ENCODE results near the gene CLASP2.
"Not testable (repeated sequence)": the region's sequence is repeated elsewhere in the genome, so short reads cannot be mapped to it uniquely, and the experiment has no call there.

Gene CLASP2

DNA sequence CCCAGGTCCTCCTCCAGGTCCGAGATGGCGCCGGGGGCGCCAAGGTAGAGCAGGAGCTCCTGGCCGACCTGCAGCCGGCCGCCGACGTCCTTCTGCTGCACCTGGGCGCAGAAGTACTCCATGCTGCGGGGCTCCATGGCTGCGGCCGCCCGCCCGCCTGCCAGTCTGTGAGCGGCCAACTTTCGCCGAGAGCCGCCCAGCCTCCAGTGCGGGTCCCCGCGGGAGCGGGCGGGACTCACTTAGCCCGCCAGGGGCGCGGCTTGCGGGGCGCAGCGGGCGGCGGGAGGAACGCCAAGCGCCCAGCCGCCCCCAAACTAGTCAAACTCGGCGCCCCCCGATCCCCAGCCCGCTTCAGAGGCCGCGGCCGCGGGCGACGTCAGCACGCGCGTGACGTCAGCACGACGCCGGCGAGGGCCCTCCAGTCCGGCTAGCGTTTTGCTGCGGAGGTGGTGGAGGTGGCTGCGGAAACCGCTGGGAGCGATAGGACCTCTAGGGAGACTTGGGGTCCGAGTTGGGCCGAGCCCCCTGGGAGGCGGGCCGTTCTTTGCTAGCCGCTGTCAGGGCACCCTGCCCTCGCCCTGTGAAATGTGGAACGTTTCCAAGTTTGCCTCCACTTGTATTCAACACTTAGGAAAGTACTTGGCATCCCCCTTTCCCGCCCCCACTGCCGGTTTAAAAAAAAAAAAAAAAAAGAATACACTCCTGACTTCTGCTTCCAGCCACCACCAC, at the start of gene CLASP2:
Gene CLASP2 (minus strand): TSS at position 389 of the 729 bp plus-strand sequence. CDS start 252 bp downstream, at position 137.
- peak; percentile 73 to 77 for DNase-seq

DNA sequence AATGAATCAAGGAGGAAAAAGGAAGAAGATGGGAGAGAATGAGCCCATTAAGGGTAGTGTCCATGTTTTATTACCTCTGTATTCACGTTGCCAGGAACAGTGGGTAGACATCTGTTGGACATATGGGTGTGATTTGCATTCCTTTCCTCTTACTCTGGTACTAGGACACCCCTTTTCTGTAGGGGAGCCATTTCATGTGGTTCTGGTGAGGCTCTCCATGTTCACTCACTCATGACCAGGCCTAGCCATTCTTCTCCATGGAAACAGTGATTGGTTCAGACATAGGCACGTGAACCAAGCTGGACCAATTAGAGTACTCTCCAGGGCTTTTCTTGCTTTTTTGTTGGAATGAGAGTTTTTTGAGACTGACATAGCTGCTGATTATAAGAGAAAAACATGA, 40.8 kb upstream of the CLASP2 start:
- no peak for DNase-seq

DNA sequence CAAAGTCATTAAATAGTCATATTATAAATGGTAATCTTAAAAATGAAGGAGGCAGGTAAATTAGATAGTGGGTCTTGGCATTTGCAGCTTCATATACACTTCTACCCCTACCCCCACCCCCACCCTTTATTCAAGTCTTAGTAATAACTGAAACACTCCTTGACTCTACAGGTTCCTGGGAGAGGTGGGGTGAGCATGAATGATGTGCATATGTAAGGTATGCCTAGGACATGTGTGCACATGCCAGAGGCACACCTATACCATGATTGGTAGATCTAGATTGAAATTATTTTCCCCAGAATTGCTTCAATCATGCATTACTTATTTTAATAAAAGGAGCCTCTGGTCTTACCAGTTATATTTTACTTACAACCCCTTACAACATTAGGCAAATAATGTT, 40.2 kb upstream of the CLASP2 start:
- no peak for DNase-seq

DNA sequence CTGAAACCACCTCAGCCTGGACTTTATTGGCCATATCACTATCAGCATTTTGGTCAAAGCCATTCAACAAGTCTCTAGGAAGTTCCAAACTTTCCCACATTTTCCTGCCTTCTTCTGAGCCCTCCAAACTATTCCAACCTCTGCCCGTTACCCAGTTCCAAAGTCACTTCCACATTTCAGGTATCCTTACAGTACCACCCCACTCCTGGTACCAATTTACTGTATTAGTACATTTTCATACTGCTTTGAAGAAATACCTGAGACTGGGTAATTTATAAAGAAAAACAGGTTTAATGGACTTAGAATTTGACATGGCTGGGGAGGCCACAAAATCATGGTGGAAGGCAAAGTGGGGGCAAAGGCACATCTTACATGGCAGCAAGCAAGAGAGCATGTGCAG, 36.3 kb upstream of the CLASP2 start:
- not testable (repeated sequence) for DNase-seq

DNA sequence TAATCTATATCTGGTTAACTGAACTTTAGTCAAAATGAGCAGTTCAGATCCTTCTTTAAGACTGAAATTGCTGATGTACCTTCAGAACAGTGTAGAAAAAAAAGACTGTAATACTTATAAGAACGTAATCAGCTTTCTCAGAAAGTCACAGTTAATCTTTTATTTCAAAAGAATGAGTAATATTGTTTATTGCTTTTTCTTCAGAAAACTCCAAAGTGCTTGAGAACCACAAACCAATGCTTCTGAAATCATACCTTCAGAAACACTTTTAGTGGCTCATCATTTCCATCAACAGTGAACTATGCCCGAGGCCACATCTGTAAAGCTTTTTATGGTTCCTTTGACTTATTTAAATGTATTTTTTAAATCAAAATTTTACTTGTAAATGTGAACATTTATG, 33.3 kb upstream of the CLASP2 start:
- no peak for DNase-seq

DNA sequence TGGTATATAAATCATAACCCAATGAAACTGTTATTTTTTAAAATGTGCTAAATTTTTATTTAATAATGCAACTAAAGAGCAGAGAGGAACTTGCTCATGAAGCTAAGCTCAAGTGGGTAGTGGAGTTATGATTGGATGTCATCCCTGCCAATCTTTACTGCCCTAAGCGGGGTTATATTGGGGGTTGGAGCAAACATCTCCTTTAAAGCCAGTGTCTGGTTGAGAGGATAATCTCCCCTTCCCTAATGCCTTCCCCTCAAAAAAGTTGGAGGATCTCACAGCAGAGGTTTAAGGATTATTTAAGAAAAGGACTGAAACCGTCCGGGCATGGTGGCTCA, 32.1 kb upstream of the CLASP2 start:
- no peak for DNase-seq

DNA sequence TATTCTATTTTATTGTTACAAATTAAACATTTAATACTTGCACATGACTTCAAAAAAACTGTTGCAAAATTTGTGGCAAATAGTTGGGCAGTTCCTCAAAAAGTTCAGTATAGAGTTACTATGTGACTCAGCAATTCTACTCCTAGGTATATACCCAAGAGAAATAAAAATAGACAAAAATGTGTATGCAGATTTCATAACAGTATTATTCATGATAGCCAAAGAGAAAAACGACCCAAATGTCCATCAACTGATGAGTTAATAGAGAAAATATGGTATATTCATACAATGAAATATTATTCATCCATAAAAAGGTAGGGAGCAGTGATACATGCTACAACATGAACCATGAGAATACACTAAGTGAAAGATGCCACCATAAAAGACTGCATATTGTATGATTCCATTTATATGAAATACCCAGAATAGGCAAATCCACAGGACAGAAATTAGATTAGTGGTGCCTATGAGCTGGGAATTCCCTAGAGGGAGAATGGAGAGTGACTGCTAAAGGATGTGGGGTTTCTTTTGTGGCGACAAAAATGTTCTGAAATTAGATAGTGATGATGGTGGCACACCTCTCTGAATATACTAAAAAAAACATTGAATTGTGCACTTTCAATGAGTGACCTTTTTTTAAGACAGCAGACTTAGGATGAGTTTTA, 31.6 kb upstream of the CLASP2 start:
- no peak for DNase-seq

DNA sequence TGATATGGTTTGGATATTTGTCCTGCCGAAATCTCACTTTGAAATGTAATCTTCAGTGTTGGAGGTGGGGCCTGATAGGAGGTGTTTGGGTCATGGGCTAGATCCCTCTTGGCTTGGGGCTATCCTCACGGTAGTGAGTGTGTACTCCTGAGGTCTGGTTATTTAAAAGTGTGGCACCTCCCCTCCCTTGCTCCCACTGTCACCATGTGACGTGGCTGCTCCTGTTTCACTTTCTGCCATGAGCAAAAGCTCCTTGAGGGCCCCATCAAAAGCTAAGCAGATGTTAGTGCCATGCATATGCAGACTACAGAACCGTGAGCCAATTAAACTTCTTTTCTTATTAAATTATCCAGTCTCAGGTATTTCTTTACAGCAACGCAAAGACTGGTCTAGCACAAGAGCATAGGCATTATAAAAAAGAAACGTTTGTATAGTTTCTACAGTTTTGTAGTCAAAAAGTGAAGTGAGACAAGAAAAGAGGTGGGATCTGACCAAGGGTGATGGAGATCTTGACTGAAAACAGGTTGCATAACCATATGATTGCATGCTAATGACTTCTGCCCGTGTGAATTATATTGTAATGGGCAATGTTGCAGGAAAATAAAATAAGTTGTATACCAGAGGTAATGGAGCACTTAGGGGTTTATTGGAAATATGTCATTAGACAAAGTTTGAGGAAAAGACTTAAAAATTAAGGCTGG, 28.5 kb upstream of the CLASP2 start:
- no peak for DNase-seq

DNA sequence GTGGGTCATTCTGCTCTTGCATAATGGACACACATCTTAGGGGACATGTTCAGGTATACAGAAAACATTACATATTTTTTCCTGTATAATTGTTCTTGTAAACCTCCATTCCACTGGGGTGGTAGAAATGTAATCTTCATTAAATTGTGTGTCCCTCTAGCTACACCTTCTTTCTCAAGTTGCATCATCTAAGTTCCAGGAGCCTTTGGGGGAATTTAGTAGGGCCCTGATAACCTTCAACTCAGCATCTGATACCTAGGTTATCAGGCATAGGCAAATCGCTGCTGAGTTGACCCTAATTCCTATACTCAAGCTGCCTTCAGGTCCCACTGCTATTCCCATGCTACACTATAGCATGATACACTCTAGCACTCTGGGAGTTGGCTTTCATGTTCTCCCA, 19.1 kb upstream of the CLASP2 start:
- no peak for DNase-seq

DNA sequence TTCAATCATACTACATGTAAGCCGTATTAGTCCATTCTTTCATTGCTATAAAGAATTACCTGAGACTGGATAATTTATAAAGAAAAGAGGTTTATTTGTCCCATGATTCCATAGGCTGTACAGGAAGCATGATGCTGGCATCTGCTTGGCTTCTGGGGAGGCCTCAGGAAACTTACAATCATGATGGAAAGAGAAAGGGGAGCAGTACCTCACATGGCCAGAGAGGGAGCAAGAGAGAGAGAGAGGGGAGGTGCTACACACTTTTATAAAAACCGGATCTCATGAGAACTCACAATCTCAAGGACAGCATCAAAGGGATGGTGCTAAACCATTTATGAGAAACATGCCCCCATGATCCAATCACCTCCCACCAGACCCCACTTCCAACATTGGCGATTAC, 14.3 kb upstream of the CLASP2 start:
- DNase-seq, result no peak

DNA sequence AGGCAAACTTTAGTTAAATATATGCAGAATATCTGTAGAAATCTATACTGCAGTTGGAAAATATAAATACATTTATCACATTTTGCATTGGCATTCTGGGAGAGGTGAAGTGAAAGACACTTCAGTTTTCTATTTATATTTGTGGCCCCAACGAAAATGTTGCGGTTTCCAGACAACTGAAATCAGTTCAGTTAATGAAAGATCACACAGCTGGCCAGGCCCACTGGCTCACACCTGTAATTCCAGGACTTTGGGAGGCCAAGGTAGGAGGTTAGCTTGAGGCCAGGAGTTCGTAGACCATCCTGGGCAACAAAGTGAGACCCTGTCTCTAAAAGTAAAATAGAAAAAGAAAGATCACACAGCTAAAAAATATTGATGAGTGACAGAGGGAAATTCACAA, 11.9 kb upstream of the CLASP2 start:
- no peak for DNase-seq

DNA sequence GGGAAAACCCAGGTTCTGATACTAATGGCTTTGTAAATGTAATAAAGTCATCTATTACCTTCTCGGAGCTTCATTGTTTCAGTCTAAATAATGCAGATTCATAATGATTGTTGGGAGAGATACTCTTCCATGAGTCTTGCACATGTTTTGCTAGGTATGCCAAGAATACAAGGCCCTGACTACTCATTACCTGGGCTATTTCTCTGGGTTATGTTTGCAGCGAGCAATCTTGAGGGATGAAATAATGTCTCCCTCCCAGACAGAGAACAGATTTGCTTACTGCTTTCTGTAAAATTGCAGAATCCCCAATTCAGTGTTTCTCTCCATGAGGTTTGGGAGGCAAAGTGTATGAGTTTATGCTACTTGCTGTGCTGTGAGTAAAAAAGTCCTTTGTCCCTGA, 6.2 kb upstream of the CLASP2 start:
- DNase-seq, result no peak

DNA sequence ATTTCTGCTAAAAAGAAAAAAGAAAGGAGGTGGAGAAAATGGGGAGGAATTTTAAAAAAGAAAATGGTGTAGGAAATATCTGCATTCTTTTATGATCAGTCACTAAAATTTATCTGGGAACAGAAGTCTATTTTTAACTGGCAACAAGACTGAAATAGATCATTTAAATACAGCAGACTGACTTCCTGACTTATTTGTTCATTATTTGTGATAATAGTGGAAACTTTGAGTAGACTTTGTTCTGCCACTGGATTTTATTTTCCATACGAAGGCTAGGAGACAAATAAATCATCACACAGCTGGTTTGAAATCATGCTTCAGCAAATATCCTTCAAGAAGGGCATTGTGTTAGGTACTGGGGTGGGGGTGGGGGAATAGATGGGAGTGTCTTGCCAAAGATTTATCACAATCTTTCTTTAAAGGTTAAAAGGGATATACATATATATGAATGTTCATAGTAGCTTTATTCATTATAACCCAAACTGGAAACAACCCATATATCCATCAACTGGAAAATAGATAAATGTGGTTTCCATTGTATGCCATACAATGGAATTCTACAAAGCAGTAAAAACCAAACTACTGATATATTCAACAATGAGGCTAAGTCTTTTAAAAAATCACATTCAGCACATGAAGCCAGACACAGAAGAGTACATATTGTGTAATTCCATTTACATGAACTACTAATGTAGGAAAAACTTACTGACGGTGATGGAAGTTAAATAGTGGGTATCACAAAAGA, 4.7 kb upstream of the CLASP2 start:
- DNase-seq, result no peak

DNA sequence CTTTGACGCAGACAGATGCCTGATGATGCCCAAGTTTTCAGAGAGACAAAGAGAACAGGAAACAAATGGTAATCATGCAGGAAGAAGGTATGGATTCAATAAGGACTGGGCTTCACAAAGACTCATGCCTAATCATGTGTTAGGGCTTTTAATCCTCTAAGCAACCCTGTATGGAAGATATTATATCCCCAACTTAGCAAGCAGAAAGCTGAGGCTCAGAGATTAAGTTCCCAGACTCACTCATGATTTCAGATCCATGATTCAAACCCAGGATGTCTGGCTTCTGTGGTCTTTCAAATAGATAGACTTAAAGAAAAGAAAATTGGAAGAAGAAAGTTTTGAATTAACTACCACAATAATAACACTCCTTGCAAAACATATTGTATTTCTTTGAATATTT, 4.1 kb upstream of the CLASP2 start:
- no peak for DNase-seq

DNA sequence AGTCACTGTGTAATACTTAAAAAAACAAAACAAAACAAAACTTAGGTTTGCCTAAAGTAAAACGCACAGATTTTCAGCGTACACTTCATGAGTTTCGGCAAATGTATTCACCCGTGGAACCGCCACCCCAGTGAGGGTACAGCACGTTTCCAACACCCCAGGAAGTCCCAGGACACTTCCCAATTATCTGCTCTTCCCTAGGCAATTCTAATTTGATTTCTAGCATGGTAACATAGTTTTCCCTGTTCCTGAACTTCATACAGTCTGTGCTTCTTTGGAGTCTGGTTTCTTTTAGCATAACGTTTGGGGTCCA, 497 bp upstream of the CLASP2 start:
- DNase-seq, result peak in 1 of 2 donors; percentile 8

DNA sequence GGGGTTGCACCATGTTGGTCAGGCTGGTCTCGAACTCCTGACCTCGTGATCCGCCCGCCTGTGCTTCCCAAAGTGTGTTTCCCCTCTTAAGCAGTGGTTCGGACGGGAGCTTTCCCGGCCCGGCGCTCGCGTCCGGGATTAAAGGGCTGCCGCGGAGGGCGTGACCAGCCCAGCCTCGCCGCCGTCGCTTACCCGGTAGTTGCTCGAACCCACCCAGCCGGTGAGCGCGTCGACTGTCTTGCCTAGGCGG, 513 bp downstream of the CLASP2 start:
- DNase-seq, result peak; percentile 34 to 41

DNA sequence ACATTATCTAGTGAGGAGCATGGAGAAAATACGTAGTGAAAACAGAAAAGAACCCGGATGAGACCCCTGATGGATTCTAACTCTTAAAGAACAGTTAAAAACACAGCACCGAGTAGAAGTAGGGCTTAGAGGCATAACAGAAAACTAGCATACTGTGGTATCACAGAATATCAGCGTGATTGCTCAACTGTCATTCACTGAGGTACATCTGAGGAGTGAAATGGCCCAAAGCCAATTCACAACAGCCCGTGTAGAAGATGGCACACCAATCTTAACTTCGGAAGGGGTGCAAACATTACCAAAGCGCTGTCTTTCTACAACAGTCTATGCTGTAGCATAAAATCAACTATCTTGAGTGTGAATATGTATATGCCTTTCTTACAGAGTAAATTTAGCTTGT, 1.8 kb downstream of the CLASP2 start:
- no peak for DNase-seq

DNA sequence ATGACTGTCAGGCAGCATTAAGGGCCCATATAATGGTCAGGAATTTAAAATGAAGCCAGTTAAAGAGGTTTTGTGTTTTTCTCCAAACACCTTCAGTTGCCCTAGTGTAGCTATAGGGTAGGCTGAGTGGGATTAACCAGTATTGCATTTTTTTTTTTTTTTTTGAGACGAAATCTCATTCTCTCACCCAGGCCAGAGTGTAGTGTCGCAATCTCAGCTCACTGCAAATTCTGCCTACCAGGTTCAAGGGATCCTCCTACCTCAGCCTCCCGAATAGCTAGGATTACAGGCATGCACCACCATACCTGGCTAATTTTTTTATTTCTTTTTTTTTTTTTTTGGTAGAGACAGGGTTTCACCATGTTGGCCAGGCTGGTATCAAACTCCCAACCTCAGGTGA, 7.0 kb downstream of the CLASP2 start:
- no peak for DNase-seq

DNA sequence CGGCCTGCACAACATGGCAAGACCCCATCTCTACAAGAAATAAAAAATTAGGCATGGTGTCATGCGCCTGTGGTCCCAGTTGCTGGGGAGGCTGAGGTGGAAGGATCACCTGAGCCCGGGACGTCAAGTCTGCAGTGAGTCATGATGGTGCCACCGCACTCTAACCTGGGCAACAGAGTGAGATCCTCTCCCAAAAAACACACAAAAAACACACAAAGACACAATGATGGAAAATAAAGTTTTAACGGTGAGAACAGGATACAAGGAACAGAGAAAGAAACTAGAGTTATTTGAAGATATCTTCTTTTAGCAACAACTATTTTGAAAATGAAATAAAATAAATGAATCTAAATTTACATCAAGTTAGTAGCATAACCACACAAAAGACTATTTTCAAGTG, 12.0 kb downstream of the CLASP2 start:
- no peak for DNase-seq

DNA sequence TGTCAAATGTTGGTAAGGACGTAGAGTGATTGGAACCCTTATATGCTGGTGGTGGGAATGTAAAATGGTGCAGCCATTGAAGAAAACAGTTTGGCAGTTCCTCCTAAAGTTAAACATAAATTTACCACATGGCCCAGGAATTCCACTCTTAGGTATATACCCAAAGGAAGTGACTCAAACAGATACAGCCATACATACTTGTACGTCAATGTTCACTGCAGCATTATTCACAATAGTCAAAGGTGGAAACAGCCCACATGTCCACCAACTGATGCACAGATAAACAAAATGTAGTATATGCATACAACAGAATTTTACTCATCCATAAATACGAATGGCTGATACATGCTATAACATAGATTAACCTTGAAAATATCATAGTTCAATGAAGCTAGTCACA, 13.2 kb downstream of the CLASP2 start:
- no peak for DNase-seq

DNA sequence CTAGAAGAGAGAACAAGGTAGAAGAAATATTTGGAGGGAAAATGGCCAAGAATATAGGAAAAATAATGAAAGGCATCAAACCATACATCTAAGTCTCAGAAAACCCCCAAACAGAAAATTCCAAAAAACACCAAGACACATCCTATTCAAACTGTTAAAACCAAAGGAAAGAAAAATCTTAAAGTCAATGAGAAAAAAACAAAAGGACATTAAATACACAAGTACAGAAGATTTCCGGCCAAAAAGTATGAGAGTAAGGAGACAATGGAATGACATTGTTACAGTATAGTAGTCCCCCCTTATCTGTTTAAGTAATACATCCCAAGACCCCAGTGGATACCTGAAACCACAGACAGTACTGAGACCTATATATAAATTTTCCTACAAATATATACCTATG, 18.8 kb downstream of the CLASP2 start:
- DNase-seq, result no peak

DNA sequence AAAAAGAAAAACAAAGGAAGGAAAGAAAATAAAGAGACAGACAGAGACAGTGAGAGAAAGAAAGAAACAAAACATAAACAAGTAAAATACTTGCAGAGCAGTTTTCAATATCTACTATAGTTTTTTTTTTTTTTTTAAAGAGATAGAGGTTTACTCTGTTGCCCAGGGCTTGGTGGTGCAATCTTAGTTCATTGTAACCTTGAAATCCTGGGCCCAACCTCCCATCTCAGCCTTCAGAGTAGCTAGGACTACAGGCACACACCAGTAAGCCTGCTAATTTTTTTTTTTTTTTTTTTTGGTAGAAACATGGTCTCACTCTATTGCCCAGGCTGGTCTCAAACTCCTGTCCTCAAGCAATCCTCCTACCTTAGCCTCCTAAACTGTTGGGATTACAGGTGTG, 23.1 kb downstream of the CLASP2 start:
- no peak for DNase-seq

DNA sequence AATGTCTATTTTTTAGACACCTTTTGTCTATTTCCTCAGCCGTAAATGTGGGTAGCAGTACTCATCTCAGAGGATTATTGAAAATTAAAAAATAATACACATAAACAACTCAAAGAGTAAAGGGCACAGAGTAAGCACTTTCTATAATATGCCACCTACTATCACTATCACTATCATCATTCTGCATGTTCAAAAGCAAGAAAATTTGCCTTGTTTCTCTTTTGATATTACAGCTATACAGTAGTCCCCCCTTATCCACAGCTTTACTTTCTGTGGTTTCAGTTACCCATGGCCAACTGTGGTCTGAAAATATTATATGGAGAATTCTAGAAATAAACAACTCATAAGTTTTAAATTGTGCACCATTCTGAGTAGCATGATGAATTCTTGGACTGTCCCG, 27.7 kb downstream of the CLASP2 start:
- no peak for DNase-seq

DNA sequence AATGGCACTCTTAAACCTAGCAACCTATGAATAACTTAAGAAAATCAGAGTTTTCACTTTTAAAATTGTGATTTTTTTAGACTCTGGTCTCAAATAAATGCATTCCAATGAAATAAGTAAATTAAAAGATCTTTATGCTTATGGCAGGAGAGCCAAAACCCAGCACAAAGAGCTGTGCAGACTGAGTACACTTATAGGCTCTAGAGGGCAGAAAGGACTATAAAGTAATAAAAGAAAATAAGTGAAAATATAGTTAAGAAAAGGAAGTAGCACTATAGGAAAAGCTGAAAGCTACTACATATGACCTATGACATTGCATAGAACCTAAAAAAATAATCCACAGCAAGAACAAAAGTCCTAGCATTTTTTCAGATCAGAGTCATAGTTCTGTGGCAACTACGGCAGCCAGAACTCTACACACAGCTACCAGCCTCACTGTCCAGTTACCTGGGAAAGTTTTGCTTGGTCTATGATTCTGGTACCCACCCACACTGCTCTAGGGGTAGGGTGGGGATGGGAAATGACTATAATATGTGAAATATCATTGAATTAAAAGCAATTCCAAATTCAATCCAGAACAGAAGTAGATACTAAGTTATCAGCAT, 30.5 kb downstream of the CLASP2 start:
- DNase-seq, result no peak
